ENCODE results near the gene PITPNC1.

PITPNC1 gene

GRCh38 chr17:67375716-67376115, 1.4 kb upstream of the PITPNC1 start:
- H3K27me3 ChIP-seq (replicated peaks; ENCODE audit: control insufficient read depth, insufficient read depth, low read length): no peaks in the 10 kb centered on the region
- DNase-seq (ENCODE audit: extremely low read depth, insufficient read length): no peak
- TF ChIP-seq CTCF (IDR thresholded peaks at IDR 0.05; ENCODE audit: insufficient read depth, low read length, poor library complexity, severe bottlenecking): no peak
- no peaks in the 10 kb centered on the region for H3K36me3 ChIP-seq (ENCODE audit: control insufficient read depth, insufficient read depth, low read length)
- no peak overlapping the region for H3K4me3 ChIP-seq (replicated peaks; ENCODE audit: low read depth, low read length)

- Histone ChIP-seq H3K36me3 (ENCODE audit: control insufficient read depth, insufficient read depth, low read length) (no peaks in the 10 kb centered on the region), H3K27me3 (replicated peaks; ENCODE audit: control insufficient read depth, insufficient read depth, low read length) (no peaks in the 10 kb centered on the region), H3K4me3 (replicated peaks; ENCODE audit: low read depth, low read length) (peak overlapping the region; percentile 83)
- no peak for TF ChIP-seq CTCF (IDR thresholded peaks at IDR 0.05; ENCODE audit: insufficient read depth, low read length, poor library complexity, severe bottlenecking)
- DNase-seq (ENCODE audit: extremely low read depth, insufficient read length): no peak
Measured at GRCh38 chr17:67376415-67376736, 705 bp upstream of the PITPNC1 start.

GRCh38 chr17:67377488-67378453, 690 bp downstream of the PITPNC1 start:
- no peak for TF ChIP-seq CTCF (IDR thresholded peaks at IDR 0.05; ENCODE audit: insufficient read depth, low read length, poor library complexity, severe bottlenecking)
- no peaks in the 10 kb centered on the region for H3K27me3 ChIP-seq (replicated peaks; ENCODE audit: control insufficient read depth, insufficient read depth, low read length)
- no peaks in the 10 kb centered on the region for H3K36me3 ChIP-seq (ENCODE audit: control insufficient read depth, insufficient read depth, low read length)
- DNase-seq (ENCODE audit: extremely low read depth, insufficient read length): peak; percentile 71
- H3K4me3 ChIP-seq (replicated peaks; ENCODE audit: low read depth, low read length): peak overlapping the region; percentile 83

- TF ChIP-seq CTCF (IDR thresholded peaks at IDR 0.05; ENCODE audit: insufficient read depth, low read length, poor library complexity, severe bottlenecking): peak; percentile 31
- peak; percentile 81 for DNase-seq (ENCODE audit: extremely low read depth, insufficient read length)
- H3K27me3 ChIP-seq (replicated peaks; ENCODE audit: control insufficient read depth, insufficient read depth, low read length): no peaks in the 10 kb centered on the region
Measured at GRCh38 chr17:67378454-67379250, 1.6 kb downstream of the PITPNC1 start.

GRCh38 chr17:67379251-67379630, 2.2 kb downstream of the PITPNC1 start:
- H3K27me3 ChIP-seq (replicated peaks; ENCODE audit: control insufficient read depth, insufficient read depth, low read length): no peaks in the 10 kb centered on the region
- H3K4me3 ChIP-seq (replicated peaks; ENCODE audit: low read depth, low read length): peak overlapping the region; percentile 83
- no peak for TF ChIP-seq CTCF (IDR thresholded peaks at IDR 0.05; ENCODE audit: insufficient read depth, low read length, poor library complexity, severe bottlenecking)
- H3K36me3 ChIP-seq (ENCODE audit: control insufficient read depth, insufficient read depth, low read length): no peaks in the 10 kb centered on the region
- no peak for DNase-seq (ENCODE audit: extremely low read depth, insufficient read length)

More at GRCh38 chr17:67378454-67379250, 1.6 kb downstream of the PITPNC1 start:
- Histone ChIP-seq H3K36me3 (ENCODE audit: control insufficient read depth, insufficient read depth, low read length) (no peaks in the 10 kb centered on the region), H3K4me3 (replicated peaks; ENCODE audit: low read depth, low read length) (peak overlapping the region; percentile 83)
